HepG2 (cell line): Measurements from ENCODE around the gene CADM4. TPM values are rescaled to one million over a fixed set of nuclear protein-coding genes. Genes with fewer than 3 reads are reported as not detected.

ENCODE experiments used
- ATAC-seq: fragments of 200-7000 bp; cut with Tn5 transposase; 3 replicates; pipeline ENCODE4 v1.9.1; 2020; ENCODE audit warnings: mild to moderate bottlenecking, moderate library complexity
- BruUV-seq: library from RNA; stranded (reverse); fragments of 400-500 nt; replicated peaks from 2 replicates; lab custom pipeline; 2021; lab: Mats Ljungman, UMichigan
- CTCF ChIA-PET: fragments of 300-600 bp; formaldehyde crosslinking; extraction: SDS; loops from one replicate; lab custom pipeline; 2021; ENCODE audit warnings: low total read pairs, inconsistent platforms, low intra/inter-chr PET ratio; lab: Yijun Ruan, JAX
- POLR2A ChIA-PET: fragments of 350-600 bp; sonication (Branson Sonifier 250); formaldehyde crosslinking; loops from one replicate; lab custom pipeline; 2020; ENCODE audit warnings: antibody characterized with exemption, inconsistent platforms; lab: Yijun Ruan, JAX
- DNase-seq: peaks from one replicate; pipeline ENCODE4 v3.0.0-alpha.2; 2015; ENCODE audit warnings: low spot score
- FAIRE-seq: peaks from 3 replicates; lab custom pipeline; 2011; peaks lifted over from hg19 to GRCh38; lab: Jason Lieb, UNC
- H2AFZ ChIP-seq: one replicate; pipeline ENCODE4 v1.6.1; 2011; ENCODE audit warnings: low read length, inconsistent platforms
- H3K27ac ChIP-seq: fragments of 300-600 bp; 3 replicates; pipeline ENCODE4 v1.8.0; 2011; ENCODE audit warnings: mixed run types, mild to moderate bottlenecking, mixed read lengths, low read length, inconsistent platforms; ENCODE audit not compliant: insufficient read depth; ENCODE audit errors: extremely low read length
- H3K27me3 ChIP-seq, 2 experiments: fragments of 200-600 bp in 1 of 2; 2 replicates in 1 of 2; 3 replicates in 1 of 2; pipeline versions ENCODE4 v1.6.0 to v1.8.0; 2011; ENCODE audit warnings: low read length in 2 of 2, mild to moderate bottlenecking in 2 of 2, moderate library complexity in 2 of 2, inconsistent platforms in 1 of 2; ENCODE audit not compliant: insufficient read depth in 2 of 2, control insufficient read depth in 1 of 2
- H3K36me3 ChIP-seq, 2 experiments: fragments of 200-600 bp in 1 of 2; replicated peaks in 1 of 2; 2 replicates in 1 of 2; 3 replicates in 1 of 2; pipeline versions ENCODE4 v1.5.1 to v1.8.0; 2011; ENCODE audit warnings: low read length in 2 of 2, inconsistent platforms in 1 of 2; ENCODE audit not compliant: insufficient read depth in 2 of 2, control insufficient read depth in 1 of 2
- H3K4me1 ChIP-seq: 2 replicates; pipeline ENCODE4 v1.5.1; 2012; ENCODE audit warnings: low read length, inconsistent platforms; ENCODE audit not compliant: insufficient read depth
- H3K4me2 ChIP-seq: 2 replicates; pipeline ENCODE4 v1.6.0; 2011; ENCODE audit warnings: low read depth, low read length, inconsistent platforms
- H3K4me3 ChIP-seq, 3 experiments: fragments of 200-600 bp in 1 of 3; sonication (generic), shearing (Covaris generic) in 1 of 3; replicated peaks in 1 of 3; 2 replicates each; pipeline ENCODE4 v1.5.1; 2011 to 2016; ENCODE audit warnings: low read length in 3 of 3, inconsistent platforms in 2 of 3, low read depth in 2 of 3, mild to moderate bottlenecking in 2 of 3, control low read depth in 1 of 3, mixed read lengths in 1 of 3; ENCODE audit not compliant: insufficient read depth in 1 of 3
- H3K79me2 ChIP-seq: one replicate; pipeline ENCODE4 v1.6.1; 2011; ENCODE audit warnings: low read length, inconsistent platforms; ENCODE audit not compliant: insufficient read depth
- H3K9ac ChIP-seq: 2 replicates; pipeline ENCODE4 v1.6.0; 2011; ENCODE audit warnings: mild to moderate bottlenecking, low read depth, low read length, inconsistent platforms; ENCODE audit not compliant: insufficient read depth
- H3K9me3 ChIP-seq: 2 replicates; pipeline ENCODE4 v1.5.1; 2012; ENCODE audit warnings: mild to moderate bottlenecking, low read length
- H4K20me1 ChIP-seq: 2 replicates; pipeline ENCODE4 v1.6.0; 2011; ENCODE audit warnings: inconsistent platforms, mild to moderate bottlenecking, low read length, moderate library complexity; ENCODE audit not compliant: insufficient read depth
- CREB1 ChIP-seq, 2 experiments: fragments of 450-650 bp in 1 of 2; IDR thresholded peaks; 2 replicates each; pipeline ENCODE4 v1.6.1; 2016 to 2017; ENCODE audit warnings: control low read depth in 1 of 2, mild to moderate bottlenecking in 1 of 2, missing compliant biosample characterization in 1 of 2, missing genetic modification characterization in 1 of 2
- DPF2 ChIP-seq: sonication (generic); formaldehyde crosslinking; IDR thresholded peaks from 2 replicates; pipeline ENCODE4 v1.4.0; 2020; ENCODE audit warnings: mild to moderate bottlenecking, low read depth, missing genetic modification reagents, borderline replicate concordance
- KLF9 ChIP-seq: IDR thresholded peaks from 2 replicates; pipeline ENCODE4 v1.6.1; 2016; ENCODE audit warnings: low read depth
- MAFK ChIP-seq, 2 experiments: IDR thresholded peaks in 1 of 2; conservative IDR thresholded peaks in 1 of 2; 2 replicates each; pipeline ENCODE4 v1.6.1; 2011; ENCODE audit warnings: improper control_type of control experiment in 2 of 2, low read length in 2 of 2
- MED8 ChIP-seq: sonication (generic); formaldehyde crosslinking; IDR thresholded peaks from 2 replicates; pipeline ENCODE4 v1.8.1; 2023; ENCODE audit warnings: mild to moderate bottlenecking, missing genetic modification reagents; ENCODE audit not compliant: insufficient replicate concordance
- NFE2 ChIP-seq: sonication (generic); formaldehyde crosslinking; IDR thresholded peaks from 2 replicates; pipeline ENCODE4 v1.4.0; 2020; ENCODE audit warnings: missing genetic modification reagents
- PLRG1 ChIP-seq: fragments of 450-650 bp; conservative IDR thresholded peaks from 2 replicates; pipeline ENCODE4 v1.6.1; 2016
- POLR2AphosphoS2 ChIP-seq: IDR thresholded peaks from 2 replicates; pipeline ENCODE4 v1.6.1; 2011; ENCODE audit warnings: low read depth, low read length, improper control_type of control experiment
- REXO4 ChIP-seq: sonication (generic); formaldehyde crosslinking; IDR thresholded peaks from 2 replicates; pipeline ENCODE4 v1.8.0; 2022; ENCODE audit warnings: missing genetic modification reagents, mild to moderate bottlenecking, borderline replicate concordance
- SETDB1 ChIP-seq: sonication (generic); formaldehyde crosslinking; IDR thresholded peaks from 2 replicates; pipeline ENCODE4 v1.5.1; 2020; ENCODE audit warnings: missing genetic modification reagents, mild to moderate bottlenecking, borderline replicate concordance
- ZBTB1 ChIP-seq: sonication (generic); formaldehyde crosslinking; IDR thresholded peaks from 2 replicates; pipeline ENCODE4 v1.4.0; 2020; ENCODE audit warnings: missing genetic modification reagents, borderline replicate concordance
- ZFP82 ChIP-seq: sonication (generic); formaldehyde crosslinking; IDR thresholded peaks from 2 replicates; pipeline ENCODE4 v1.5.1; 2020; ENCODE audit warnings: mild to moderate bottlenecking, missing genetic modification reagents, borderline replicate concordance
- ZNF614 ChIP-seq: IDR thresholded peaks from 2 replicates; pipeline ENCODE4 v1.6.1; 2018; ENCODE audit warnings: missing biosample characterization, missing genetic modification reagents, inconsistent platforms, borderline replicate concordance
- ZNF850 ChIP-seq: sonication (generic); formaldehyde crosslinking; conservative IDR thresholded peaks from 2 replicates; pipeline ENCODE4 v1.9.0; 2021; ENCODE audit warnings: mild to moderate bottlenecking, missing genetic modification reagents
- WGBS: methylation state at CpG from one replicate; pipeline ENCODE4 v1.1.6; 2017; ENCODE audit warnings: low lambda C conversion rate; 5-methylcytosine and 5-hydroxymethylcytosine counted together
- in situ Hi-C: cut with HindIII; loops from 2 replicates; pipeline ENCODE4 v1.10.0; 2017; ENCODE audit warnings: low pct_unique_long_range_greater_than_20kb; ENCODE audit not compliant: extremely low pct_ligation_motif_present
- intact Hi-C: fragments of 100-400 bp; cut with micrococcal nuclease; formaldehyde crosslinking; loops from one replicate; pipeline ENCODE4 v1.10.0; 2022; ENCODE audit not compliant: unreplicated experiment
- polyA plus RNA-seq, 8 experiments: library from polyadenylated mRNA; depleted of rRNA in 3 of 8; stranded (reverse) in 7 of 8; unstranded in 1 of 8; fragments of >200 nt; fragmentation: Illumina TruSeq in 4 of 8; extraction: Trizol in 4 of 8; gene quantifications; 2 replicates each; pipeline versions ENCODE4 v1.2.1 to v1.2.3, GENCODE V29; 2011 to 2016; ENCODE audit warnings: low read depth in 4 of 8, missing spikeins in 1 of 8, mixed read lengths in 1 of 8; ENCODE audit not compliant: insufficient read depth in 1 of 8
- total RNA-seq, 5 experiments: library from RNA; depleted of rRNA; stranded (reverse); fragments of >200 nt; fragmentation: Illumina TruSeq; extraction: Trizol; gene quantifications; 2 replicates each; pipeline ENCODE4 v1.2.3, GENCODE V29; 2016; ENCODE audit warnings: low read depth in 1 of 5
- TF ChIP-seq, protein P1 (sequence below): sonication (generic); formaldehyde crosslinking; IDR thresholded peaks from 2 replicates; pipeline ENCODE4 v1.5.1; 2020; ENCODE audit warnings: mild to moderate bottlenecking, missing genetic modification reagents, moderate library complexity
- TF ChIP-seq, protein P2 (sequence below): sonication (generic); IDR thresholded peaks from 2 replicates; pipeline ENCODE4 v1.6.1; 2016; ENCODE audit warnings: low read depth, borderline replicate concordance

Gene CADM4
- total and polyA plus RNA-seq, 2 of the 13 experiments (the other 11 are each of a cell fraction or from before 2014, with no cell fraction given): 8.5 to 16.0 TPM

DNA sequence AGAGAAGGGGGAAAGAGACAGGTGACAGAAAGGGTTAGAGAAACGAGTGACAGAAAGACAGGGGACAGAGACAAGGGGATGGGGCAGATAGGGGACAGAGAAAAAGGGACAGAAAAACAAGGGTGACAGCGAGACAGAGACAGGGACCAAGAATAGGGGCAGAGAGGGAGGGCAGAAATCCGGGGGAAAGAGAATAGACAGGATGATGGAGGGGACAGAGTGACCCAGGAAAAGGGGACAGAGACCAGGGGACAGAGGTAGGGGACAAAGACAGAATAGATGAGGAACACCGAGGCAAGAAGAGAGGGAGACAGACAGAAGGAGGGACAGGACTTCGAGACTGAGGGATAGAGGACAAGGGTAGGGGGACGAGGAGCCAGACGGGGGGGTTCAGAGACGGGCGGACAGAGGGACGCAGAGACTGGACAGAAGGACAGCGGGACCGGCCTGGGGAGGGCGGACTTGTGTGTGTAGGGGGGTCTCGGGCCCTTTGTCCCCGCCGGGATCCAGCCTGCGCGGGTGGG, 593 bp downstream of the CADM4 start:
- no peaks in the 10 kb centered on the region for H3K9me3 ChIP-seq
- intact Hi-C loops: no loop called here
- H3K9ac ChIP-seq: peak overlapping the region; percentile 70
- POLR2A ChIA-PET: no interaction called here
- H3K36me3 ChIP-seq: no peaks in the 10 kb centered on the region
- BruUV-seq: no TSS peak
- H3K4me3 ChIP-seq: peak overlapping the region; percentile 68 to 83 (median 83)
- no peak for DNase-seq
- no peaks in the 10 kb centered on the region for H3K79me2 ChIP-seq
- no peak for FAIRE-seq
- H2AFZ ChIP-seq: no peak overlapping the region
- H3K27me3 ChIP-seq: no peaks in the 10 kb centered on the region
- ATAC-seq: no peak
- in situ Hi-C loops: no loop called here
- H4K20me1 ChIP-seq: no peaks in the 10 kb centered on the region
- peak overlapping the region; percentile 93 for H3K4me2 ChIP-seq
- CTCF ChIA-PET: no interaction called here
- peaks cover 58% of the 10 kb centered on the region for H3K4me1 ChIP-seq
- H3K27ac ChIP-seq: no peak overlapping the region
- TF ChIP-seq CREB1 (IDR thresholded peaks at IDR 0.05): no peak
- TF ChIP-seq CREB1 (CRISPR knock-in tag; IDR thresholded peaks at IDR 0.05): no peak
- TF ChIP-seq, protein P1, sequence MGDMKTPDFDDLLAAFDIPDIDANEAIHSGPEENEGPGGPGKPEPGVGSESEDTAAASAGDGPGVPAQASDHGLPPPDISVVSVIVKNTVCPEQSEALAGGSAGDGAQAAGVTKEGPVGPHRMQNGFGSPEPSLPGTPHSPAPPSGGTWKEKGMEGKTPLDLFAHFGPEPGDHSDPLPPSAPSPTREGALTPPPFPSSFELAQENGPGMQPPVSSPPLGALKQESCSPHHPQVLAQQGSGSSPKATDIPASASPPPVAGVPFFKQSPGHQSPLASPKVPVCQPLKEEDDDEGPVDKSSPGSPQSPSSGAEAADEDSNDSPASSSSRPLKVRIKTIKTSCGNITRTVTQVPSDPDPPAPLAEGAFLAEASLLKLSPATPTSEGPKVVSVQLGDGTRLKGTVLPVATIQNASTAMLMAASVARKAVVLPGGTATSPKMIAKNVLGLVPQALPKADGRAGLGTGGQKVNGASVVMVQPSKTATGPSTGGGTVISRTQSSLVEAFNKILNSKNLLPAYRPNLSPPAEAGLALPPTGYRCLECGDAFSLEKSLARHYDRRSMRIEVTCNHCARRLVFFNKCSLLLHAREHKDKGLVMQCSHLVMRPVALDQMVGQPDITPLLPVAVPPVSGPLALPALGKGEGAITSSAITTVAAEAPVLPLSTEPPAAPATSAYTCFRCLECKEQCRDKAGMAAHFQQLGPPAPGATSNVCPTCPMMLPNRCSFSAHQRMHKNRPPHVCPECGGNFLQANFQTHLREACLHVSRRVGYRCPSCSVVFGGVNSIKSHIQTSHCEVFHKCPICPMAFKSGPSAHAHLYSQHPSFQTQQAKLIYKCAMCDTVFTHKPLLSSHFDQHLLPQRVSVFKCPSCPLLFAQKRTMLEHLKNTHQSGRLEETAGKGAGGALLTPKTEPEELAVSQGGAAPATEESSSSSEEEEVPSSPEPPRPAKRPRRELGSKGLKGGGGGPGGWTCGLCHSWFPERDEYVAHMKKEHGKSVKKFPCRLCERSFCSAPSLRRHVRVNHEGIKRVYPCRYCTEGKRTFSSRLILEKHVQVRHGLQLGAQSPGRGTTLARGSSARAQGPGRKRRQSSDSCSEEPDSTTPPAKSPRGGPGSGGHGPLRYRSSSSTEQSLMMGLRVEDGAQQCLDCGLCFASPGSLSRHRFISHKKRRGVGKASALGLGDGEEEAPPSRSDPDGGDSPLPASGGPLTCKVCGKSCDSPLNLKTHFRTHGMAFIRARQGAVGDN (CRISPR knock-in tag): no peak
- no peak for TF ChIP-seq SETDB1 (CRISPR knock-in tag)
- no peak for TF ChIP-seq REXO4 (CRISPR knock-in tag)
- TF ChIP-seq KLF9 (CRISPR knock-in tag): no peak
- TF ChIP-seq POLR2AphosphoS2: no peak
- no peak for TF ChIP-seq NFE2
- TF ChIP-seq, protein P2, sequence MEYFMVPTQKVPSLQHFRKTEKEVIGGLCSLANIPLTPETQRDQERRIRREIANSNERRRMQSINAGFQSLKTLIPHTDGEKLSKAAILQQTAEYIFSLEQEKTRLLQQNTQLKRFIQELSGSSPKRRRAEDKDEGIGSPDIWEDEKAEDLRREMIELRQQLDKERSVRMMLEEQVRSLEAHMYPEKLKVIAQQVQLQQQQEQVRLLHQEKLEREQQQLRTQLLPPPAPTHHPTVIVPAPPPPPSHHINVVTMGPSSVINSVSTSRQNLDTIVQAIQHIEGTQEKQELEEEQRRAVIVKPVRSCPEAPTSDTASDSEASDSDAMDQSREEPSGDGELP: no peak
- TF ChIP-seq PLRG1: no peak
- no peak for TF ChIP-seq ZNF614
- no peak for TF ChIP-seq ZBTB1 (CRISPR knock-in tag)
- no peak for TF ChIP-seq ZFP82 (CRISPR knock-in tag)
- TF ChIP-seq MED8 (CRISPR knock-in tag): no peak
- TF ChIP-seq DPF2 (CRISPR knock-in tag): no peak
- no peak for TF ChIP-seq ZNF850 (CRISPR knock-in tag)
- TF ChIP-seq MAFK (conservative IDR thresholded peaks at IDR 0.05 in 1 of 2, IDR thresholded peaks at IDR 0.05 in 1 of 2; ENCODE audit: low read length in 2 of 2): no peak
- 8% methylated on average over 14 of the region's 18 CpGs for WGBS
